ENCODE measurements around the gene PHF23. TPM values are rescaled to one million over a fixed set of nuclear protein-coding genes. Genes with fewer than 3 reads are reported as not detected.

PHF23 gene
- total RNA-seq, 1 donor from 2014 or later, result 23.3 TPM

GRCh38 chr17:7216242-7217112 is 22.8 kb downstream of the PHF23 start:
- DNase-seq (ENCODE audit: missing footprints) (peak; percentile 9), ATAC-seq (no peak)
- intact Hi-C loops (cut with DNase I), result no loop called here

- intact Hi-C loops (cut with DNase I), result no loop called here
- DNase-seq (ENCODE audit: missing footprints) (peak; percentile 16), ATAC-seq (no peak)
These were observed 23.5 kb downstream of the PHF23 start for GRCh38 chr17:7215652-7216180.

GRCh38 chr17:7215136-7215638 is 24.1 kb downstream of the PHF23 start:
- ATAC-seq (no peak), DNase-seq (ENCODE audit: missing footprints) (no peak)
- intact Hi-C loops (cut with DNase I), result no loop called here

- DNase-seq (ENCODE audit: missing footprints) (peak; percentile 99), ATAC-seq (peak; percentile 91)
- intact Hi-C loops (cut with DNase I), result no loop called here
These were observed 24.7 kb downstream of the PHF23 start for GRCh38 chr17:7214300-7215135.

GRCh38 chr17:7213895-7214299 is 25.4 kb downstream of the PHF23 start:
- ATAC-seq (no peak), DNase-seq (ENCODE audit: missing footprints) (peak; percentile 87)
- intact Hi-C loops (cut with DNase I), result no loop called here

GRCh38 chr17:7211491-7212273 is 27.6 kb downstream of the PHF23 start:
- DNase-seq (ENCODE audit: missing footprints) (peak; percentile 30), ATAC-seq (no peak)
- intact Hi-C loops (cut with DNase I), result no loop called here

GRCh38 chr17:7208754-7209460 is 30.4 kb downstream of the PHF23 start:
- intact Hi-C loops (cut with DNase I), result no loop called here

GRCh38 chr17:7208027-7208571 is 31.2 kb downstream of the PHF23 start:
- DNase-seq (ENCODE audit: missing footprints) (peak; percentile 39), ATAC-seq (no peak)
- intact Hi-C loops (cut with DNase I), result no loop called here

More at GRCh38 chr17:7208754-7209460, 30.4 kb downstream of the PHF23 start:
- DNase-seq (ENCODE audit: missing footprints) (no peak), ATAC-seq (no peak)

GRCh38 chr17:7207120-7208001 is 31.9 kb downstream of the PHF23 start:
- ATAC-seq, result peak; percentile 6
- DNase-seq (ENCODE audit: missing footprints), result peak; percentile 64
- intact Hi-C loops (cut with DNase I), result no loop called here

GRCh38 chr17:7205561-7205960 is 33.7 kb downstream of the PHF23 start:
- DNase-seq (ENCODE audit: missing footprints), result no peak
- intact Hi-C loops (cut with DNase I), result no loop called here
- ATAC-seq, result no peak

GRCh38 chr17:7204828-7205461 is 34.3 kb downstream of the PHF23 start:
- ATAC-seq (peak; percentile 90), DNase-seq (ENCODE audit: missing footprints) (peak; percentile 93)
- intact Hi-C loops (cut with DNase I), result no loop called here

GRCh38 chr17:7204336-7204735 is 34.9 kb downstream of the PHF23 start:
- intact Hi-C loops (cut with DNase I), result no loop called here
- peak; percentile 12 for ATAC-seq
- no peak for DNase-seq (ENCODE audit: missing footprints)

- ATAC-seq, result no peak
- no peak for DNase-seq (ENCODE audit: missing footprints)
- intact Hi-C loops (cut with DNase I), result no loop called here
These were observed 35.9 kb downstream of the PHF23 start for GRCh38 chr17:7203391-7203790.

- DNase-seq (ENCODE audit: missing footprints), result no peak
- ATAC-seq, result no peak
- intact Hi-C loops (cut with DNase I), result no loop called here
These were observed 42.4 kb downstream of the PHF23 start for GRCh38 chr17:7196651-7197401.

GRCh38 chr17:7195971-7196370 is 43.3 kb downstream of the PHF23 start:
- intact Hi-C loops (cut with DNase I), result no loop called here
- ATAC-seq, result no peak
- no peak for DNase-seq (ENCODE audit: missing footprints)

Measured in Right ventricle myocardium inferior (tissue), 1 donor.